AG20443 (cell line): ENCODE data around the gene IL26.
A peak's percentile ranks its signal among the peaks of the same experiment; 100 is the strongest.
"Not testable (repeated sequence)": the region's sequence is repeated elsewhere in the genome, so short reads cannot be mapped to it uniquely, and the experiment has no call there.

Source experiments
- DNase-seq: peaks from one replicate; pipeline ENCODE4 v3.0.0; 2012; ENCODE audit warnings: low spot score, mixed read lengths

The IL26 gene

GRCh38 chr12:68240079-68240478, 14.5 kb upstream of the IL26 start:
- peak; percentile 84 for DNase-seq

- no peak for DNase-seq
Measured at GRCh38 chr12:68239309-68239982, 13.8 kb upstream of the IL26 start.

GRCh38 chr12:68237619-68238018, 12.0 kb upstream of the IL26 start:
- peak; percentile 25 for DNase-seq

GRCh38 chr12:68237078-68237477, 11.5 kb upstream of the IL26 start:
- DNase-seq = no peak

GRCh38 chr12:68236421-68237059, 10.9 kb upstream of the IL26 start:
- no peak for DNase-seq

- DNase-seq = no peak
Measured at GRCh38 chr12:68235576-68235975, 10.0 kb upstream of the IL26 start.

- DNase-seq = no peak
Measured at GRCh38 chr12:68234140-68234539, 8.5 kb upstream of the IL26 start.

- DNase-seq = no peak
Measured at GRCh38 chr12:68233498-68233897, 7.9 kb upstream of the IL26 start.

- DNase-seq = no peak
Measured at GRCh38 chr12:68231691-68232090, 6.1 kb upstream of the IL26 start.

- no peak for DNase-seq
Measured at GRCh38 chr12:68231229-68231628, 5.6 kb upstream of the IL26 start.

- DNase-seq = no peak
Measured at GRCh38 chr12:68229956-68230355, 4.3 kb upstream of the IL26 start.

- no peak for DNase-seq
Measured at GRCh38 chr12:68227356-68227755, 1.7 kb upstream of the IL26 start.

- peak; percentile 33 for DNase-seq
Measured at GRCh38 chr12:68224613-68225285, 861 bp downstream of the IL26 start.

- DNase-seq = peak; percentile 89
Measured at GRCh38 chr12:68223067-68223747, 2.4 kb downstream of the IL26 start.

GRCh38 chr12:68222326-68222725, 3.3 kb downstream of the IL26 start:
- no peak for DNase-seq

- DNase-seq = no peak
Measured at GRCh38 chr12:68221497-68221896, 4.1 kb downstream of the IL26 start.

GRCh38 chr12:68210875-68211274, 14.7 kb downstream of the IL26 start:
- no peak for DNase-seq

GRCh38 chr12:68209048-68209728, 16.4 kb downstream of the IL26 start:
- not testable (repeated sequence) for DNase-seq

- DNase-seq = no peak
Measured at GRCh38 chr12:68207276-68207675, 18.3 kb downstream of the IL26 start.

- DNase-seq = no peak
Measured at GRCh38 chr12:68206446-68206845, 19.2 kb downstream of the IL26 start.

GRCh38 chr12:68203460-68203875, 22.1 kb downstream of the IL26 start:
- DNase-seq = no peak

GRCh38 chr12:68200854-68201253, 24.8 kb downstream of the IL26 start:
- no peak for DNase-seq
